ENCODE measurements around the gene KDM1A.

Gene KDM1A

DNA sequence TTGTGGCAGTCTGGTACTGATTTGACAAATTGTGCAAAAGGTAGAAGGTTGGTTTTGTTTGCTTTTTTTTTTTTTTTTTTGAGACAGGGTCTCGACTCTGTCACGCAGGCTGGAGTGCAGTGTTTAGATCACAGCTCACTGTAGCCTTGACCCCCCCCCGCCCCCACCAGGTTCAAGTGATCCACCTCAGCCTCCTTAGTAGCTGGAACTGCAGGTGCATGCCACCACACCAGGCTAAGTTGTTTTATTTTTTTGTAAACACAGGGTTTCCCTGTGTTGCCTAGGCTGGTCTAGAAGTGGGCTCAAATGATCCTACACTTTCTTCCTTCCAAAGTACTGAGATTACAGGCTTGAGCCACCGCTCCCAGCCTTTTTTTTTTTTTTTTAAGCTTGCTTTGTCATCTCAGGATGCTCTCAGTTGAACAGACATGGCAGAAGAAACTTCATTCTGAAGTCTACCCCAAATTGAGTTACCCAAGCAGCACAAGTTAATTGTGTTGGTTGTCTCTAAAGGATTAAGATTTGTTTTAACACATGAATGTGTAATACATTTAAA lies 8.2 kb downstream of the KDM1A start:
- H3K4me1 ChIP-seq (ENCODE audit: control insufficient read depth, insufficient read depth, low read length): peaks cover 17% of the 10 kb centered on the region; the same call in 1 of the 2 replicates
- ChIA-PET CTCF (no interaction called here), POLR2A (no interaction called here)
- H3K36me3 ChIP-seq (ENCODE audit: control insufficient read depth in 2 of 2, insufficient read depth in 1 of 2, low read length in 2 of 2): peaks cover 0 to 5% of the 10 kb centered on the region in 2 experiments; a peak in 1 of 3 replicates
- no peaks in the 10 kb centered on the region for H3K9me3 ChIP-seq (ENCODE audit: control insufficient read depth, insufficient read depth, low read depth, low read length)
- H3K27ac ChIP-seq (ENCODE audit: extremely low read depth, low read depth, low read length): no peak overlapping the region
- H3K4me3 ChIP-seq (ENCODE audit: low read depth, low read length): no peak overlapping the region
- no peak for TF ChIP-seq ZNF621 (tag by site-specific recombination; IDR thresholded peaks at IDR 0.05)
- TF ChIP-seq ZBTB8A (tag by site-specific recombination; IDR thresholded peaks at IDR 0.05): no peak
- TF ChIP-seq, protein P1, sequence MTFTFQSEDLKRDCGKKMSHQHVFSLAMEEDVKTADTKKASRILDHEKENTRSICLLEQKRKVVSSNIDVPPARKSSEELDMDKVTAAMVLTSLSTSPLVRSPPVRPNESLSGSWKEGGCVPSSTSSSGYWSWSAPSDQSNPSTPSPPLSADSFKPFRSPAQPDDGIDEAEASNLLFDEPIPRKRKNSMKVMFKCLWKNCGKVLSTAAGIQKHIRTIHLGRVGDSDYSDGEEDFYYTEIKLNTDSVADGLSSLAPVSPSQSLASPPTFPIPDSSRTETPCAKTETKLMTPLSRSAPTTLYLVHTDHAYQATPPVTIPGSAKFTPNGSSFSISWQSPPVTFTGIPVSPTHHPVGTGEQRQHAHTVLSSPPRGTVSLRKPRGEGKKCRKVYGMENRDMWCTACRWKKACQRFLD (tag by site-specific recombination; IDR thresholded peaks at IDR 0.05): no peak
- no peak for TF ChIP-seq ZNF354C (tag by site-specific recombination; IDR thresholded peaks at IDR 0.05; ENCODE audit: borderline replicate concordance, low read depth)
- TF ChIP-seq ZNF596 (tag by site-specific recombination; IDR thresholded peaks at IDR 0.05): no peak
- peak; percentile 55; the same call in 1 of the 2 replicates for TF ChIP-seq PATZ1 (tag by site-specific recombination; IDR thresholded peaks at IDR 0.05)
- TF ChIP-seq ZNF274 (IDR thresholded peaks at IDR 0.05; ENCODE audit: low read length): no peak
- TF ChIP-seq ZNF274 (tag by site-specific recombination; IDR thresholded peaks at IDR 0.05; ENCODE audit: borderline replicate concordance): no peak
- TF ChIP-seq, protein P2, sequence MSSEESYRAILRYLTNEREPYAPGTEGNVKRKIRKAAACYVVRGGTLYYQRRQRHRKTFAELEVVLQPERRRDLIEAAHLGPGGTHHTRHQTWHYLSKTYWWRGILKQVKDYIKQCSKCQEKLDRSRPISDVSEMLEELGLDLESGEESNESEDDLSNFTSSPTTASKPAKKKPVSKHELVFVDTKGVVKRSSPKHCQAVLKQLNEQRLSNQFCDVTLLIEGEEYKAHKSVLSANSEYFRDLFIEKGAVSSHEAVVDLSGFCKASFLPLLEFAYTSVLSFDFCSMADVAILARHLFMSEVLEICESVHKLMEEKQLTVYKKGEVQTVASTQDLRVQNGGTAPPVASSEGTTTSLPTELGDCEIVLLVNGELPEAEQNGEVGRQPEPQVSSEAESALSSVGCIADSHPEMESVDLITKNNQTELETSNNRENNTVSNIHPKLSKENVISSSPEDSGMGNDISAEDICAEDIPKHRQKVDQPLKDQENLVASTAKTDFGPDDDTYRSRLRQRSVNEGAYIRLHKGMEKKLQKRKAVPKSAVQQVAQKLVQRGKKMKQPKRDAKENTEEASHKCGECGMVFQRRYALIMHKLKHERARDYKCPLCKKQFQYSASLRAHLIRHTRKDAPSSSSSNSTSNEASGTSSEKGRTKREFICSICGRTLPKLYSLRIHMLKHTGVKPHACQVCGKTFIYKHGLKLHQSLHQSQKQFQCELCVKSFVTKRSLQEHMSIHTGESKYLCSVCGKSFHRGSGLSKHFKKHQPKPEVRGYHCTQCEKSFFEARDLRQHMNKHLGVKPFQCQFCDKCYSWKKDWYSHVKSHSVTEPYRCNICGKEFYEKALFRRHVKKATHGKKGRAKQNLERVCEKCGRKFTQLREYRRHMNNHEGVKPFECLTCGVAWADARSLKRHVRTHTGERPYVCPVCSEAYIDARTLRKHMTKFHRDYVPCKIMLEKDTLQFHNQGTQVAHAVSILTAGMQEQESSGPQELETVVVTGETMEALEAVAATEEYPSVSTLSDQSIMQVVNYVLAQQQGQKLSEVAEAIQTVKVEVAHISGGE (tag by site-specific recombination; conservative IDR thresholded peaks at IDR 0.05; ENCODE audit: low read depth): no peak
- TF ChIP-seq, protein P3, sequence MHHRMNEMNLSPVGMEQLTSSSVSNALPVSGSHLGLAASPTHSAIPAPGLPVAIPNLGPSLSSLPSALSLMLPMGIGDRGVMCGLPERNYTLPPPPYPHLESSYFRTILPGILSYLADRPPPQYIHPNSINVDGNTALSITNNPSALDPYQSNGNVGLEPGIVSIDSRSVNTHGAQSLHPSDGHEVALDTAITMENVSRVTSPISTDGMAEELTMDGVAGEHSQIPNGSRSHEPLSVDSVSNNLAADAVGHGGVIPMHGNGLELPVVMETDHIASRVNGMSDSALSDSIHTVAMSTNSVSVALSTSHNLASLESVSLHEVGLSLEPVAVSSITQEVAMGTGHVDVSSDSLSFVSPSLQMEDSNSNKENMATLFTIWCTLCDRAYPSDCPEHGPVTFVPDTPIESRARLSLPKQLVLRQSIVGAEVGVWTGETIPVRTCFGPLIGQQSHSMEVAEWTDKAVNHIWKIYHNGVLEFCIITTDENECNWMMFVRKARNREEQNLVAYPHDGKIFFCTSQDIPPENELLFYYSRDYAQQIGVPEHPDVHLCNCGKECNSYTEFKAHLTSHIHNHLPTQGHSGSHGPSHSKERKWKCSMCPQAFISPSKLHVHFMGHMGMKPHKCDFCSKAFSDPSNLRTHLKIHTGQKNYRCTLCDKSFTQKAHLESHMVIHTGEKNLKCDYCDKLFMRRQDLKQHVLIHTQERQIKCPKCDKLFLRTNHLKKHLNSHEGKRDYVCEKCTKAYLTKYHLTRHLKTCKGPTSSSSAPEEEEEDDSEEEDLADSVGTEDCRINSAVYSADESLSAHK (tag by site-specific recombination; IDR thresholded peaks at IDR 0.05): no peak
- no peak for TF ChIP-seq SALL2 (tag by site-specific recombination; IDR thresholded peaks at IDR 0.05; ENCODE audit: borderline replicate concordance)
- TF ChIP-seq ZNF146 (tag by site-specific recombination; IDR thresholded peaks at IDR 0.05): no peak
- no peak for TF ChIP-seq ZFP69B (tag by site-specific recombination; IDR thresholded peaks at IDR 0.05)
- TF ChIP-seq ZNF510 (tag by site-specific recombination; IDR thresholded peaks at IDR 0.05; ENCODE audit: insufficient replicate concordance): no peak
- TF ChIP-seq ZNF184 (tag by site-specific recombination; IDR thresholded peaks at IDR 0.05): no peak
- TF ChIP-seq ZNF518A (tag by site-specific recombination; conservative IDR thresholded peaks at IDR 0.05; ENCODE audit: low read depth): no peak
- 0 out of 2 replicates have a peak, but pooled peaks have one; percentile 14 for TF ChIP-seq ZNF600 (tag by site-specific recombination; IDR thresholded peaks at IDR 0.05)
- no peak for TF ChIP-seq ZNF157 (tag by site-specific recombination; IDR thresholded peaks at IDR 0.05)
- TF ChIP-seq KLF9 (tag by site-specific recombination; IDR thresholded peaks at IDR 0.05; ENCODE audit: low read depth): no peak
- no peak for TF ChIP-seq ZNF174 (tag by site-specific recombination; IDR thresholded peaks at IDR 0.05)

Measured in HEK293 (cell line).